Right forelimb (tissue), 1 donor: ENCODE results near the gene KCNIP4.
A peak's percentile ranks its signal among the peaks of the same experiment; 100 is the strongest.

Experiments used
- DNase-seq: peaks from one replicate; pipeline ENCODE4 v3.0.0-alpha.2; 2018

KCNIP4 gene

GRCh38 chr4:21554500-21554899 lies 394.1 kb downstream of the KCNIP4 start:
- DNase-seq = no peak

- no peak for DNase-seq
Measured at GRCh38 chr4:21554066-21554465, 394.5 kb downstream of the KCNIP4 start.

GRCh38 chr4:21552455-21552854 lies 396.1 kb downstream of the KCNIP4 start:
- no peak for DNase-seq

- no peak for DNase-seq
Measured at GRCh38 chr4:21544955-21545354, 403.6 kb downstream of the KCNIP4 start.

- no peak for DNase-seq
Measured at GRCh38 chr4:21544415-21544814, 404.2 kb downstream of the KCNIP4 start.

- DNase-seq = no peak
Measured at GRCh38 chr4:21543514-21543913, 405.1 kb downstream of the KCNIP4 start.

GRCh38 chr4:21535898-21536297 lies 412.7 kb downstream of the KCNIP4 start:
- DNase-seq = no peak

- no peak for DNase-seq
Measured at GRCh38 chr4:21531048-21531447, 417.5 kb downstream of the KCNIP4 start.

GRCh38 chr4:21529214-21529613 lies 419.4 kb downstream of the KCNIP4 start:
- no peak for DNase-seq

GRCh38 chr4:21522296-21522695 lies 426.3 kb downstream of the KCNIP4 start:
- DNase-seq = no peak

- DNase-seq = no peak
Measured at GRCh38 chr4:21517126-21517859, 431.3 kb downstream of the KCNIP4 start.

GRCh38 chr4:21514022-21514694 lies 434.4 kb downstream of the KCNIP4 start:
- DNase-seq = no peak

GRCh38 chr4:21512353-21512752 lies 436.2 kb downstream of the KCNIP4 start:
- no peak for DNase-seq

GRCh38 chr4:21507439-21507838 lies 441.1 kb downstream of the KCNIP4 start:
- DNase-seq = no peak

- DNase-seq = no peak
Measured at GRCh38 chr4:21490682-21491081, 457.9 kb downstream of the KCNIP4 start.

GRCh38 chr4:21476757-21477156 lies 471.8 kb downstream of the KCNIP4 start:
- DNase-seq = peak; percentile 45

GRCh38 chr4:21474195-21474594 lies 474.4 kb downstream of the KCNIP4 start:
- no peak for DNase-seq

- no peak for DNase-seq
Measured at GRCh38 chr4:21470535-21470934, 478.0 kb downstream of the KCNIP4 start.

GRCh38 chr4:21469438-21470300 lies 478.9 kb downstream of the KCNIP4 start:
- DNase-seq = no peak

GRCh38 chr4:21467551-21467950 lies 481.0 kb downstream of the KCNIP4 start:
- no peak for DNase-seq

GRCh38 chr4:21457086-21457840 lies 491.3 kb downstream of the KCNIP4 start:
- no peak for DNase-seq

- DNase-seq = no peak
Measured at GRCh38 chr4:21454831-21455230, 493.7 kb downstream of the KCNIP4 start.

- no peak for DNase-seq
Measured at GRCh38 chr4:21454201-21454600, 494.4 kb downstream of the KCNIP4 start.
